ENCODE data around the gene TMEM101. TPM values are rescaled to one million over a fixed set of nuclear protein-coding genes. Genes with fewer than 3 reads are reported as not detected.

TMEM101 gene
- total and polyA plus RNA-seq, 2 donors (not counting 1 experiment from before 2014, with no cell fraction given): 26.0 to 107 TPM

DNA sequence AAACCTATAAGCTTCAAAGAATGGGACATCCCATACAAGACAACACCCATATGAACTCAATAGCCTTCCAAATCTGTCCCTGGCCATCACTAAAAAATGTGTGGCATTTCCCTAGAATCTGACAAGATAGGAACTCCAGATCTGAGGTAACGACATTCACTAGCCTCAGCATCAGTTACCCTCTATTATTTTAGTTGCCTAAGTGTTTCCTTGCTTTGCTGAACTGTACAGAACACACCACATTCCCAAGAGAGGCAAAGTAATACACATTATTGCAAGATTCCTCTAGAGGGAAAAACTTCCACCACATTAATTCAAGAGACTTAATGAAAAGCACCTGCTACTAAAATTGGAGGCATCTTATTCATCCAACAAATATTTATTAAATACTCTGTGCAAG lies 46.7 kb upstream of the TMEM101 start:
- Histone ChIP-seq H4K20me1 (ENCODE audit: control insufficient read depth, extremely low read depth, insufficient read depth, low read length) (peaks cover 2% of the 10 kb centered on the region), H3K4me2 (ENCODE audit: extremely low read depth, insufficient read depth, low read length) (no peak overlapping the region)

DNA sequence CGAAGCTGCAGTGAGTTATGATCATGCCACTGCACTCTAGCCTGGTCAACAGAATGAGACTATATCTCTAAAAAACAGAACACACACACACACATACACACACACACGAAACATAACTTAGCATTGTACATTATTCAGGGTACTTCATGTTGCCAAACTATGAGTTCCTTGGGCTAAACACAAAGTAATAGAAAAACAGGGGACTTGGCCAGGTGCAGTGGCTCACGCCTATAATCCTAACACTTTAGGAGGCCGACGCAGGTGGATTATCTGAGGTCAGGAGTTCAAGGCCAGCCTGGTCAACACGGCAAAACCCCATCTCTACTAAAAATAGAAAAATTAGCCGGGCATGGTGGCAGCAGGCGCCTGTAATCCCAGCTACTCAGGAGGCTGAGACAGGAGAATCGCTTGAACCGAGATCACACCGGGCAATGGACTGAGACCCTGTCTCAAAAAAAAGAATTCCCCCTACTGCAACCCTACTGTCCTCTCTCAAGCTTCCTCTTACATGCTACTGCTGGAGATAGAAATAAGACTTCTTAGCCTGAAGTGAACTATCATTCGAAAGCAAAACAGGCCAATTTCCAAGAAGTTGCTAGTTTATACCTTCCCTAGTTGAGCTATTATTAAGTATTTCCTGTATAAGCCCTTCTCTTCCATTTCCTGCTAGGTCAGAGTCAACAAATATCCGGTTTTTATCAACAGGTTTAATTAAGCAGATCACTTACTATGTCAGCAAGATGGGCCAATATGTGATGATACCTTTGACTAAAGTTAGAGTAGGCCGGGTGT lies 44.5 kb upstream of the TMEM101 start:
- H3K4me2 ChIP-seq (ENCODE audit: extremely low read depth, insufficient read depth, low read length): no peak overlapping the region
- H2AFZ ChIP-seq (ENCODE audit: low read length): no peak overlapping the region
- TF ChIP-seq, protein P1, sequence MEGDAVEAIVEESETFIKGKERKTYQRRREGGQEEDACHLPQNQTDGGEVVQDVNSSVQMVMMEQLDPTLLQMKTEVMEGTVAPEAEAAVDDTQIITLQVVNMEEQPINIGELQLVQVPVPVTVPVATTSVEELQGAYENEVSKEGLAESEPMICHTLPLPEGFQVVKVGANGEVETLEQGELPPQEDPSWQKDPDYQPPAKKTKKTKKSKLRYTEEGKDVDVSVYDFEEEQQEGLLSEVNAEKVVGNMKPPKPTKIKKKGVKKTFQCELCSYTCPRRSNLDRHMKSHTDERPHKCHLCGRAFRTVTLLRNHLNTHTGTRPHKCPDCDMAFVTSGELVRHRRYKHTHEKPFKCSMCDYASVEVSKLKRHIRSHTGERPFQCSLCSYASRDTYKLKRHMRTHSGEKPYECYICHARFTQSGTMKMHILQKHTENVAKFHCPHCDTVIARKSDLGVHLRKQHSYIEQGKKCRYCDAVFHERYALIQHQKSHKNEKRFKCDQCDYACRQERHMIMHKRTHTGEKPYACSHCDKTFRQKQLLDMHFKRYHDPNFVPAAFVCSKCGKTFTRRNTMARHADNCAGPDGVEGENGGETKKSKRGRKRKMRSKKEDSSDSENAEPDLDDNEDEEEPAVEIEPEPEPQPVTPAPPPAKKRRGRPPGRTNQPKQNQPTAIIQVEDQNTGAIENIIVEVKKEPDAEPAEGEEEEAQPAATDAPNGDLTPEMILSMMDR (conservative IDR thresholded peaks at IDR 0.05 in 1 of 2, IDR thresholded peaks at IDR 0.05 in 1 of 2; ENCODE audit: low read depth in 1 of 2, low read length in 2 of 2): no peak
- no peak for TF ChIP-seq EZH2 (IDR thresholded peaks at IDR 0.05; ENCODE audit: low read length, missing control alignments)
- H3K36me3 ChIP-seq (ENCODE audit: control insufficient read depth, insufficient read depth, low read length): peaks cover 15% of the 10 kb centered on the region
- peaks cover 76% of the 10 kb centered on the region for H3K79me2 ChIP-seq (ENCODE audit: control insufficient read depth, insufficient read depth, low read length)
- no peaks in the 10 kb centered on the region for H3K9me3 ChIP-seq (ENCODE audit: control insufficient read depth, insufficient read depth, low read depth, low read length)
- no peaks in the 10 kb centered on the region for H3K27me3 ChIP-seq (ENCODE audit: control insufficient read depth, insufficient read depth, low read length)
- no peak overlapping the region for H3K27ac ChIP-seq (ENCODE audit: insufficient read depth, low read length)
- no peak for DNase-seq (ENCODE audit: low read depth in 2 of 2)
- peaks cover 2% of the 10 kb centered on the region for H4K20me1 ChIP-seq (ENCODE audit: control insufficient read depth, extremely low read depth, insufficient read depth, low read length)
- peaks cover 3% of the 10 kb centered on the region for H3K4me1 ChIP-seq (ENCODE audit: control insufficient read depth, extremely low read depth, insufficient read depth, low read length)
- H3K4me3 ChIP-seq (replicated peaks in 1 of 4; ENCODE audit: control extremely low read depth in 1 of 4, insufficient read depth in 1 of 4, low read depth in 3 of 4, low read length in 4 of 4): no peak overlapping the region
- H3K9ac ChIP-seq (ENCODE audit: insufficient read depth, low read length): no peak overlapping the region

More for the DNA sequence above, 46.7 kb upstream of the TMEM101 start:
- Histone ChIP-seq H3K4me1 (ENCODE audit: control insufficient read depth, extremely low read depth, insufficient read depth, low read length) (peaks cover 6% of the 10 kb centered on the region), H3K27me3 (ENCODE audit: control insufficient read depth, insufficient read depth, low read length) (no peaks in the 10 kb centered on the region), H3K9ac (ENCODE audit: insufficient read depth, low read length) (peak overlapping the region; percentile 7), H3K9me3 (ENCODE audit: control insufficient read depth, insufficient read depth, low read depth, low read length) (no peaks in the 10 kb centered on the region), H3K27ac (ENCODE audit: insufficient read depth, low read length) (no peak overlapping the region), H2AFZ (ENCODE audit: low read length) (no peak overlapping the region), H3K4me3 (replicated peaks in 1 of 4; ENCODE audit: control extremely low read depth in 1 of 4, insufficient read depth in 1 of 4, low read depth in 3 of 4, low read length in 4 of 4) (no peak overlapping the region), H3K36me3 (ENCODE audit: control insufficient read depth, insufficient read depth, low read length) (peaks cover 12% of the 10 kb centered on the region), H3K79me2 (ENCODE audit: control insufficient read depth, insufficient read depth, low read length) (peaks cover 81% of the 10 kb centered on the region)
- no peak for DNase-seq (ENCODE audit: low read depth in 2 of 2)
- TF ChIP-seq, protein P1 (conservative IDR thresholded peaks at IDR 0.05 in 1 of 2, IDR thresholded peaks at IDR 0.05 in 1 of 2; ENCODE audit: low read depth in 1 of 2, low read length in 2 of 2): no peak
- no peak for TF ChIP-seq EZH2 (IDR thresholded peaks at IDR 0.05; ENCODE audit: low read length, missing control alignments)

DNA sequence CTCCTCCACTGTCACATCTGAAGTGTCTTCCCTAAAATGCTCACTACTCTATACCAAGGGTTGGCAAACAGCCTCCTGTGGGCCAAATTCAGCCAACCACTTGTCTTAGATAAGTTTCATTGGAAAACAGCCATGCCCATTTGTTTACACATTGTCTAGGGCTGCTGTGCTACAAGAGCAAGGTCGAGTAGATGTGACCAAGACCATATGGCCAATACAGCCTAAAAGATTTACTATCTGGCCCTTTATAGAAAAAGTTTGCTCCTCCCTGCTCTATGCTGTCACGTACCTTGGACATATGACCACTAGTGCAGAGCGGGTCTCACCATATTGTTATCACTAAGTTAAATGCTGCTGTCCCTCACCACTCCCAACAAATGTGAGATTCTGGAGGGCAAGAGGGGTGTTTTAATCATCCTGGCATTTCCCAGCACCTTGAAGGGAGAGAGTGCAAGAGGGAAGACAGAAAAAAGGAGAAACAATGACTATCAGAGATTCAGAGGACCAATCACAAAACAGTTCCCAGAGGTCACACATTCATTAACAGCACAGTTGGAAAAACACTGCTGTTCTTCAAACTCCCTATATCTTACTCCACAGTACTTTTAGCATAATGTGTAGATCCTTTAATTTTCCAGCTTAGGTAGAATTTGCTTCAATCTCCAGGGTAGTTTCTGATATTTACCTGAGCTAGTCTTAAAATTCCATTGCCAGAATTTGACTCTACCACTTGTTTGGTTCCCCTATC lies 38.5 kb upstream of the TMEM101 start:
- H3K9ac ChIP-seq (ENCODE audit: insufficient read depth, low read length): no peak overlapping the region
- peaks cover 49% of the 10 kb centered on the region for H3K79me2 ChIP-seq (ENCODE audit: control insufficient read depth, insufficient read depth, low read length)
- H3K36me3 ChIP-seq (ENCODE audit: control insufficient read depth, insufficient read depth, low read length): peaks cover 8% of the 10 kb centered on the region
- no peaks in the 10 kb centered on the region for H3K4me1 ChIP-seq (ENCODE audit: control insufficient read depth, extremely low read depth, insufficient read depth, low read length)
- no peak overlapping the region for H2AFZ ChIP-seq (ENCODE audit: low read length)
- H3K4me2 ChIP-seq (ENCODE audit: extremely low read depth, insufficient read depth, low read length): no peak overlapping the region
- peak in 1 of 2 donors; percentile 19 for DNase-seq (ENCODE audit: low read depth in 2 of 2)
- TF ChIP-seq, protein P1 (conservative IDR thresholded peaks at IDR 0.05 in 1 of 2, IDR thresholded peaks at IDR 0.05 in 1 of 2; ENCODE audit: low read depth in 1 of 2, low read length in 2 of 2): no peak
- no peak for TF ChIP-seq EZH2 (IDR thresholded peaks at IDR 0.05; ENCODE audit: low read length, missing control alignments)
- no peaks in the 10 kb centered on the region for H3K27me3 ChIP-seq (ENCODE audit: control insufficient read depth, insufficient read depth, low read length)
- no peak overlapping the region for H3K27ac ChIP-seq (ENCODE audit: insufficient read depth, low read length)
- H3K9me3 ChIP-seq (ENCODE audit: control insufficient read depth, insufficient read depth, low read depth, low read length): no peaks in the 10 kb centered on the region
- no peak overlapping the region for H3K4me3 ChIP-seq (replicated peaks in 1 of 4; ENCODE audit: control extremely low read depth in 1 of 4, insufficient read depth in 1 of 4, low read depth in 3 of 4, low read length in 4 of 4)
- no peaks in the 10 kb centered on the region for H4K20me1 ChIP-seq (ENCODE audit: control insufficient read depth, extremely low read depth, insufficient read depth, low read length)

Measured in fibroblast of lung (primary cell).